ENCODE measurements around the gene PCDH18.

DNA sequence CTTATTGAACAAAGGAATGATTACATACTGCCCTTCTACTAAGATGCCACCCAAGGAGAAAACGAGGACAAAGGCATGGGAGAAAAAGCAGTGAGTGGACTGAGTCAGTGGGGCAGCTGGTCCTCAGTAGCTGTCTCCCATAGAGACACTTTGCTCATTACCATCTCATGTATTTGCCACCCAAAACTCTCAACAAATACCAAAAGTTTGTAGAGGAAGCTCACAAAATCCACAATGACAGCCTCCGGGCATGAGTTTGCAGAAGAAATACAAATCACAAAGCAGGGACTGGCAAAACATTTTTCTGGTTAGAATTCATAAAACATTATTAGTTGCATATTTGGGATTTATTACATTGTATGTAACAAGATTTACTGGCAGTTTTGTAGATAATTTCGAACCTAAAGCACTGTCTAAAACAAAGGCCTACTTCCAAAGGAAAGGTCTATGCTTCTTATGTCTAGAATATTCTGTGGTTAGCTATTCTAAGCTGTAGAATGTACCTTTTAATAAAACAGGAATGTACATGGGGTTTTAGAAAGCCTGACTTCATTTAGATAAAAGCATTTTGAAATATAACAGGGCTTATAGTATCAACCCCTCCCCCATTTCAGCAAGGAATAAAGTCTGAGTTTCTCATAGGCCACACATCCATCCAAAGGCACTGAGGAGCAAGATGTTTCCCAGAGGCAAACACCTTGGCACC, 17.7 kb downstream of the PCDH18 start:
- TF ChIP-seq EZH2phosphoT487 (IDR thresholded peaks at IDR 0.05; ENCODE audit: insufficient read depth, low read depth) (no peak), EZH2 (IDR thresholded peaks at IDR 0.05; ENCODE audit: insufficient read depth, poor library complexity, severe bottlenecking) (no peak)

Data from GM23248 (cell line).